Endodermal cell (in vitro differentiated cells): ENCODE data around the gene NOS2. TPM values are rescaled to one million over a fixed set of nuclear protein-coding genes. Genes with fewer than 3 reads are reported as not detected.
"Not testable (repeated sequence)": the region's sequence is repeated elsewhere in the genome, so short reads cannot be mapped to it uniquely, and the experiment has no call there.

ENCODE experiments used
- DNase-seq: peaks from one replicate; pipeline ENCODE4 v3.0.0-alpha.2; 2017
- H3K27ac ChIP-seq: 2 replicates; pipeline ENCODE4 v1.5.1; 2013; ENCODE audit warnings: mild to moderate bottlenecking, low read depth, low read length, moderate library complexity
- H3K27me3 ChIP-seq: 2 replicates; pipeline ENCODE4 v1.6.1; 2013; ENCODE audit warnings: mild to moderate bottlenecking, low read length, moderate library complexity; ENCODE audit not compliant: insufficient read depth, control insufficient read depth, poor library complexity, severe bottlenecking
- H3K36me3 ChIP-seq: 2 replicates; pipeline ENCODE4 v1.7.0; 2013; ENCODE audit warnings: mild to moderate bottlenecking, low read length, moderate library complexity; ENCODE audit not compliant: control insufficient read depth, insufficient read depth
- H3K4me1 ChIP-seq: one replicate; pipeline ENCODE4 v1.7.0; 2013; ENCODE audit warnings: low read length; ENCODE audit not compliant: control insufficient read depth, insufficient read depth
- H3K4me3 ChIP-seq: 2 replicates; pipeline ENCODE4 v1.5.1; 2013; ENCODE audit warnings: mild to moderate bottlenecking, low read length, moderate library complexity
- H3K9ac ChIP-seq: 2 replicates; pipeline ENCODE4 v1.6.1; 2013; ENCODE audit warnings: mild to moderate bottlenecking, low read length, moderate library complexity; ENCODE audit not compliant: poor library complexity, severe bottlenecking; ENCODE audit errors: extremely low read depth
- H3K9me3 ChIP-seq: 2 replicates; pipeline ENCODE4 v1.6.1; 2013; ENCODE audit warnings: mild to moderate bottlenecking, low read length, moderate library complexity; ENCODE audit not compliant: control insufficient read depth
- H3K27ac Mint-ChIP-seq: 2 replicates; pipeline ENCODE4 v1.8.0; 2020; ENCODE audit warnings: mixed read lengths
- H3K27me3 Mint-ChIP-seq: 2 replicates; pipeline ENCODE4 v1.8.0; 2021; ENCODE audit warnings: mild to moderate bottlenecking, mixed read lengths; ENCODE audit not compliant: insufficient read depth
- H3K36me3 Mint-ChIP-seq: 2 replicates; pipeline ENCODE4 v1.8.0; 2020; ENCODE audit warnings: low read depth, mixed read lengths
- H3K4me1 Mint-ChIP-seq: 2 replicates; pipeline ENCODE4 v1.8.0; 2020; ENCODE audit warnings: mixed read lengths
- H3K4me3 Mint-ChIP-seq: 2 replicates; pipeline ENCODE4 v1.8.0; 2020; ENCODE audit warnings: mild to moderate bottlenecking, moderate library complexity, mixed read lengths
- H3K9me3 Mint-ChIP-seq: 2 replicates; pipeline ENCODE4 v1.8.0; 2020; ENCODE audit warnings: mild to moderate bottlenecking, mixed read lengths
- WGBS, 2 experiments: methylation state at CpG; one replicate each; pipeline versions ENCODE4 v1.1.5 to v1.1.7; 2013; ENCODE audit warnings: missing lambda C conversion rate in 2 of 2, mixed read lengths in 1 of 2; ENCODE audit not compliant: insufficient coverage in 1 of 2, insufficient read length in 1 of 2; 5-methylcytosine and 5-hydroxymethylcytosine counted together
- total RNA-seq, 2 donors: library from RNA; stranded (reverse); fragmentation: NEBNext Ultra II Directional in 1 of 2; extraction: Animal tissue kit (Norgen Biotek cat#: 25700) in 1 of 2; gene quantifications; 2 replicates in 1 of 2; 3 replicates in 1 of 2; pipeline ENCODE4 v1.2.1, GENCODE V29; 2021
- TF ChIP-seq, protein P1 (sequence below): fragments of 200-600 bp; sonication (generic); conservative IDR thresholded peaks from 2 replicates; pipeline ENCODE4 v1.5.0; 2021; ENCODE audit warnings: antibody characterized with exemption, mild to moderate bottlenecking

Gene NOS2
- total RNA-seq, 2 donors from 2014 or later = 0.26 to 0.62 TPM

DNA sequence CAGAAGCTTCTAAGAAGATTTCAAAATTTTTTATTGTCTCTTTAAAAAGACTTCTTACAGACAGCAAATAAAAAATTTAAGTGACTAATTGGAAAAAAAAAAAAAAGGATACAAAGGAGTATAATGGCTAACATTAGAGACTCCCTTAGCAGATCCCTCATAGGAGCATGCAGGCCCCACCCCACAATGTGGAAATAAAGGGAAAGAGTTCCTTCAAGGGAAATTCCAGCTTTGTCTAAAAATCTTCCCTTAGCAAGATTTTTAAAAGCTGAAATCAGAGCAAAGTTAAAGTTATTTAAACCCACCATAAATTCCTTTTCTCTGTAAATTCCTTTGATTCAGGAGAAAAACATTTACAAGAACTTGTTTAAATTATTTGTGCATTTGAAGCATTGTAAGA is 32.5 kb upstream of the NOS2 start:
- Histone ChIP-seq H3K4me1 (no peaks in the 10 kb centered on the region), H3K9me3 (peaks cover 9% of the 10 kb centered on the region), H3K27me3 (no peaks in the 10 kb centered on the region), H3K27ac (no peak overlapping the region), H3K36me3 (no peaks in the 10 kb centered on the region), H3K4me3 (no peak overlapping the region), H3K9ac (no peak overlapping the region)
- TF ChIP-seq, protein P1, sequence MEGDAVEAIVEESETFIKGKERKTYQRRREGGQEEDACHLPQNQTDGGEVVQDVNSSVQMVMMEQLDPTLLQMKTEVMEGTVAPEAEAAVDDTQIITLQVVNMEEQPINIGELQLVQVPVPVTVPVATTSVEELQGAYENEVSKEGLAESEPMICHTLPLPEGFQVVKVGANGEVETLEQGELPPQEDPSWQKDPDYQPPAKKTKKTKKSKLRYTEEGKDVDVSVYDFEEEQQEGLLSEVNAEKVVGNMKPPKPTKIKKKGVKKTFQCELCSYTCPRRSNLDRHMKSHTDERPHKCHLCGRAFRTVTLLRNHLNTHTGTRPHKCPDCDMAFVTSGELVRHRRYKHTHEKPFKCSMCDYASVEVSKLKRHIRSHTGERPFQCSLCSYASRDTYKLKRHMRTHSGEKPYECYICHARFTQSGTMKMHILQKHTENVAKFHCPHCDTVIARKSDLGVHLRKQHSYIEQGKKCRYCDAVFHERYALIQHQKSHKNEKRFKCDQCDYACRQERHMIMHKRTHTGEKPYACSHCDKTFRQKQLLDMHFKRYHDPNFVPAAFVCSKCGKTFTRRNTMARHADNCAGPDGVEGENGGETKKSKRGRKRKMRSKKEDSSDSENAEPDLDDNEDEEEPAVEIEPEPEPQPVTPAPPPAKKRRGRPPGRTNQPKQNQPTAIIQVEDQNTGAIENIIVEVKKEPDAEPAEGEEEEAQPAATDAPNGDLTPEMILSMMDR = no peak
- H3K27ac Mint-ChIP-seq = no peak overlapping the region
- no peak for DNase-seq
- peaks cover 4% of the 10 kb centered on the region for H3K36me3 Mint-ChIP-seq
- no peak overlapping the region for H3K4me3 Mint-ChIP-seq
- peaks cover 8% of the 10 kb centered on the region for H3K9me3 Mint-ChIP-seq
- no peaks in the 10 kb centered on the region for H3K27me3 Mint-ChIP-seq
- peaks cover 5% of the 10 kb centered on the region for H3K4me1 Mint-ChIP-seq

DNA sequence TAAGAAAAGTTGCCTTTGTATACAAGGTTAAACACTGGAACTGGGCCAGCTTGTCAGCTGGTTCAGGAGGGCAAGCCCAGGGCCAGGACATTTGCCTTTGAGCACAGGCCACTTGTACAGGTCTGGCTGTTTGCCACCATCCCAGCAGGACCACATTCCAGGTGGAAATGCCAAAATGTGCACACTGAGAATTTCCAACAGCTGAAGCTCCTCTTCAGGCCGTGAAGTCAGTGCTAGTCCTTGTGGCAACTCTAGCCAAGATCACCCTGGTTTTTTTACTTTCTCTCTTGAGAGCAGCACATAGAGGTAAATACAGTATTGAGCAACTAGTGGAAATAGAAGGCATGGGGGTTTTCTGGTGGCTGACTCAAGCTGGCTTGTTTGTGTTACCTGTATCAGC is 29.6 kb upstream of the NOS2 start:
- 17% methylated on average over 1 of the region's 1 CpG; no CpG with 5 or more reads in 1 of the 2 experiments for WGBS, 2 experiments
- H3K9me3 ChIP-seq, H3K9ac ChIP-seq, DNase-seq, H3K36me3 Mint-ChIP-seq, H3K36me3 ChIP-seq, H3K27ac Mint-ChIP-seq, H3K9me3 Mint-ChIP-seq, H3K27me3 ChIP-seq, H3K4me3 ChIP-seq, H3K4me1 ChIP-seq, H3K4me3 Mint-ChIP-seq, H3K27me3 Mint-ChIP-seq, H3K27ac ChIP-seq, H3K4me1 Mint-ChIP-seq: not testable (repeated sequence)

DNA sequence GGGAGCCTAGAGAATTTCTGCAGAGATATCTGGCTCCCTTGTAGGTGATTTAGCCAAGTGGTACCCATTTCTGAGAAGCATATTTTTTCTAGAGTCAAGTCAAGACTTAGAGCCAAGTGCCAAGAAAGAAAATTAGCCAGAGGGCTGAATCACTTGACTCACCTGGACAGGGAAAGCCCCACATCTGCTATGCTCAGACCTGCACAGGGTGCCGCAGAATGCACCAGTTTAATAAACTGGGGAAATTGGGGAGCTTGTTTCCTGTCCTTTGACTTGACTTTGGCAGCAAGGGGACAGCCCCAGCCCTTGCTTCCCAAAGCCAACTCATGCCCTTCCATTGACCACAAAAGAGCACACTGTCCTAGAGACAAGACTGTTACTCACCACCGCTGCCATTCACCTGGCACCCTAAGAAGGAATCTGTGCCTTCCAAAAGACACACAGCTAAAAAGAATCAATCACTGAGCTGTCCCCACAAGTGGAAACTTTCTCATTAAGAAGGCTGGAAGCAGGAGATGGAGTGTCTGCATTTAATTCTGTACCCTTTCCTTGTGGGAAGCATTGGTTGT is 28.9 kb upstream of the NOS2 start:
- H3K36me3 Mint-ChIP-seq, H3K4me3 ChIP-seq, H3K36me3 ChIP-seq, DNase-seq, H3K9me3 ChIP-seq, H3K4me3 Mint-ChIP-seq, H3K9me3 Mint-ChIP-seq, H3K27me3 ChIP-seq, H3K4me1 ChIP-seq, H3K9ac ChIP-seq, H3K27me3 Mint-ChIP-seq, H3K27ac Mint-ChIP-seq, H3K27ac ChIP-seq: not testable (repeated sequence)
- no CpG with 5 or more reads among the region's 2 CpGs for WGBS, 2 experiments
- H3K4me1 Mint-ChIP-seq = peaks cover 13% of the 10 kb centered on the region

DNA sequence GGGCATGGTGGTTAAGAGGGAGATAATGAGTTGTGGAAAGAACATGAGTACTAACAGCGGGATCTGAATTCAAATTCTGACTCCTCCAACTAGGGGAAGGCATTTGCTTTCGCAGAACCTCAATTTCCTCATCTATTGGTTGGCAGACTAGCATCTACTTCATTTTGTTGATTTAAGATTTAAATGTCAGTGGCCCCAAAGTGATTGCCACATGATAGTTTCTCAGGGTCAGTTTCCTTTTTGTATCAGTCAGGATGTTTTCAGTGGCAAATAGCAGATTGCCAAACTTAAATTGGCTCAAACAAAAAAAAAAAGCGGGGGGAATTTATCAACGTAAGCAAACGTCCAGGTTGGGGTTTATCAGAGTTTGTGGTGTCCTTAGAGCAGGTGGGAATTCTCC is 25.1 kb upstream of the NOS2 start:
- WGBS, 2 experiments = 91 to 100% methylated on average over 2 to 5 of the region's 5 CpGs
- H3K27me3 Mint-ChIP-seq = no peaks in the 10 kb centered on the region

More for the DNA sequence above, 25.1 kb upstream of the NOS2 start:
- Histone ChIP-seq H3K27me3 (no peaks in the 10 kb centered on the region), H3K36me3 (no peaks in the 10 kb centered on the region), H3K4me1 (peaks cover 3% of the 10 kb centered on the region), H3K9ac (no peak overlapping the region), H3K4me3 (no peak overlapping the region), H3K27ac (no peak overlapping the region), H3K9me3 (peaks cover 27% of the 10 kb centered on the region)
- no peaks in the 10 kb centered on the region for H3K36me3 Mint-ChIP-seq
- H3K4me1 Mint-ChIP-seq = peaks cover 13% of the 10 kb centered on the region
- DNase-seq = no peak
- TF ChIP-seq, protein P1 = no peak
- H3K9me3 Mint-ChIP-seq = peaks cover 32% of the 10 kb centered on the region
- H3K27ac Mint-ChIP-seq = no peak overlapping the region
- H3K4me3 Mint-ChIP-seq = no peak overlapping the region
